ENCODE measurements around the gene ASIP. TPM values are rescaled to one million over a fixed set of nuclear protein-coding genes. Genes with fewer than 3 reads are reported as not detected.

The ASIP gene
- total RNA-seq, 1 donor from 2014 or later, result not detected

GRCh38 chr20:34302312-34302722 lies 61.1 kb downstream of the ASIP start:
- no peaks in the 10 kb centered on the region for H3K27me3 Mint-ChIP-seq (ENCODE audit: low read depth)
- peaks cover 13% of the 10 kb centered on the region for H3K4me1 Mint-ChIP-seq
- no peak overlapping the region for H3K4me3 Mint-ChIP-seq
- no peak for DNase-seq (ENCODE audit: low read depth, low spot score)
- H3K36me3 Mint-ChIP-seq (ENCODE audit: low read depth), result peaks cover 3% of the 10 kb centered on the region
- peak overlapping the region; percentile 90 for H3K27ac Mint-ChIP-seq (ENCODE audit: unreplicated experiment)
- no peaks in the 10 kb centered on the region for H3K9me3 Mint-ChIP-seq
- peak; percentile 48 for TF ChIP-seq CTCF (conservative IDR thresholded peaks at IDR 0.05)

- peaks cover 9% of the 10 kb centered on the region for H3K4me1 Mint-ChIP-seq
- peak within 1 kb of the TSS; percentile 95 for H3K4me3 Mint-ChIP-seq
- TF ChIP-seq CTCF (conservative IDR thresholded peaks at IDR 0.05), result peak; percentile 16
- no peaks in the 10 kb centered on the region for H3K9me3 Mint-ChIP-seq
- H3K36me3 Mint-ChIP-seq (ENCODE audit: low read depth), result no peaks in the 10 kb centered on the region
- no peaks in the 10 kb centered on the region for H3K27me3 Mint-ChIP-seq (ENCODE audit: low read depth)
- H3K27ac Mint-ChIP-seq (ENCODE audit: unreplicated experiment), result peak within 1 kb of the TSS; percentile 95
- DNase-seq (ENCODE audit: low read depth, low spot score), result peak; percentile 98
Measured at GRCh38 chr20:34302723-34303533, 61.7 kb downstream of the ASIP start, which contains the start of gene AHCY. Gene AHCY, minus strand, starts transcription at chr20:34303355. Its CDS starts 85 bp downstream, at chr20:34303270.

- Mint-ChIP-seq H3K27me3 (ENCODE audit: low read depth) (peaks cover 3% of the 10 kb centered on the region), H3K4me3 (peak overlapping the region; percentile 74), H3K9me3 (no peaks in the 10 kb centered on the region), H3K27ac (ENCODE audit: unreplicated experiment) (no peak overlapping the region), H3K4me1 (peaks cover 9% of the 10 kb centered on the region), H3K36me3 (ENCODE audit: low read depth) (no peaks in the 10 kb centered on the region)
- TF ChIP-seq CTCF (conservative IDR thresholded peaks at IDR 0.05), result no peak
- DNase-seq (ENCODE audit: low read depth, low spot score), result no peak
Measured at GRCh38 chr20:34305333-34306230, 64.4 kb downstream of the ASIP start.

GRCh38 chr20:34309691-34310090 lies 68.5 kb downstream of the ASIP start:
- Mint-ChIP-seq H3K27me3 (ENCODE audit: low read depth) (peaks cover 24% of the 10 kb centered on the region), H3K4me1 (peaks cover 24% of the 10 kb centered on the region), H3K4me3 (no peak overlapping the region), H3K36me3 (ENCODE audit: low read depth) (no peaks in the 10 kb centered on the region), H3K9me3 (no peaks in the 10 kb centered on the region), H3K27ac (ENCODE audit: unreplicated experiment) (no peak overlapping the region)
- no peak for TF ChIP-seq CTCF (conservative IDR thresholded peaks at IDR 0.05)
- no peak for DNase-seq (ENCODE audit: low read depth, low spot score)

GRCh38 chr20:34310481-34311117 lies 69.4 kb downstream of the ASIP start:
- H3K4me1 Mint-ChIP-seq, result peaks cover 24% of the 10 kb centered on the region
- H3K27me3 Mint-ChIP-seq (ENCODE audit: low read depth), result peaks cover 24% of the 10 kb centered on the region
- no peak for TF ChIP-seq CTCF (conservative IDR thresholded peaks at IDR 0.05)
- no peak overlapping the region for H3K27ac Mint-ChIP-seq (ENCODE audit: unreplicated experiment)
- no peaks in the 10 kb centered on the region for H3K36me3 Mint-ChIP-seq (ENCODE audit: low read depth)
- DNase-seq (ENCODE audit: low read depth, low spot score), result no peak
- H3K9me3 Mint-ChIP-seq, result no peaks in the 10 kb centered on the region
- H3K4me3 Mint-ChIP-seq, result peak overlapping the region; percentile 28
